GM12878 (cell line): ENCODE measurements around the gene COL13A1.

Source experiments
- CBX5 ChIP-seq: sonication (generic); IDR thresholded peaks from 2 replicates; pipeline ENCODE4 v1.6.1; 2016; ENCODE audit warnings: low read depth, moderate library complexity, mild to moderate bottlenecking, inconsistent platforms
- CTCF ChIP-seq, 3 experiments: IDR thresholded peaks in 2 of 3; conservative IDR thresholded peaks in 1 of 3; 2 replicates each; pipeline ENCODE4 v1.5.1; 2011; ENCODE audit warnings: low read depth in 3 of 3, low read length in 3 of 3, mild to moderate bottlenecking in 3 of 3, control low read depth in 2 of 3, moderate library complexity in 2 of 3, inconsistent platforms in 1 of 3, mixed read lengths in 1 of 3; ENCODE audit not compliant: control insufficient read depth in 2 of 3, insufficient read depth in 1 of 3; ENCODE audit errors: extremely low read depth in 1 of 3
- E4F1 ChIP-seq: fragments of 450-650 bp; IDR thresholded peaks from 2 replicates; pipeline ENCODE4 v1.6.1; 2018; ENCODE audit warnings: borderline replicate concordance, mild to moderate bottlenecking; ENCODE audit not compliant: partially characterized antibody
- EZH2 ChIP-seq: IDR thresholded peaks from 2 replicates; pipeline ENCODE4 v1.6.1; 2012; ENCODE audit warnings: low read depth, mild to moderate bottlenecking, control low read depth, inconsistent platforms, low read length, borderline replicate concordance; ENCODE audit not compliant: control insufficient read depth
- GABPA ChIP-seq: IDR thresholded peaks from 2 replicates; pipeline ENCODE4 v1.6.1; 2014; ENCODE audit warnings: antibody characterized with exemption, low read depth, mild to moderate bottlenecking, inconsistent platforms
- NBN ChIP-seq: fragments of 450-650 bp; IDR thresholded peaks from 2 replicates; pipeline ENCODE4 v1.6.1; 2016
- SRF ChIP-seq, 2 experiments: IDR thresholded peaks; 2 replicates each; pipeline ENCODE4 v1.6.1; 2011; ENCODE audit warnings: low read depth in 2 of 2, low read length in 2 of 2, mild to moderate bottlenecking in 1 of 2, moderate library complexity in 1 of 2

GRCh38 chr10:69961881-69962745 is 160.4 kb downstream of the COL13A1 start:
- no peak for TF ChIP-seq GABPA
- no peak for TF ChIP-seq EZH2
- TF ChIP-seq CBX5, result no peak
- no peak for TF ChIP-seq NBN
- TF ChIP-seq CTCF (IDR thresholded peaks at IDR 0.05 in 2 of 3, conservative IDR thresholded peaks at IDR 0.05 in 1 of 3; ENCODE audit: control insufficient read depth in 2 of 3, extremely low read depth in 1 of 3, insufficient read depth in 1 of 3, low read depth in 3 of 3, low read length in 3 of 3), result no peak
- TF ChIP-seq SRF (IDR thresholded peaks at IDR 0.05; ENCODE audit: low read depth in 2 of 2, low read length in 2 of 2), result no peak
- no peak for TF ChIP-seq E4F1
